ENCODE data around the gene GPR12. TPM values are rescaled to one million over a fixed set of nuclear protein-coding genes. Genes with fewer than 3 reads are reported as not detected.
A peak's percentile ranks its signal among the peaks of the same experiment; 100 is the strongest.

The GPR12 gene, protein sequence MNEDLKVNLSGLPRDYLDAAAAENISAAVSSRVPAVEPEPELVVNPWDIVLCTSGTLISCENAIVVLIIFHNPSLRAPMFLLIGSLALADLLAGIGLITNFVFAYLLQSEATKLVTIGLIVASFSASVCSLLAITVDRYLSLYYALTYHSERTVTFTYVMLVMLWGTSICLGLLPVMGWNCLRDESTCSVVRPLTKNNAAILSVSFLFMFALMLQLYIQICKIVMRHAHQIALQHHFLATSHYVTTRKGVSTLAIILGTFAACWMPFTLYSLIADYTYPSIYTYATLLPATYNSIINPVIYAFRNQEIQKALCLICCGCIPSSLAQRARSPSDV
- under 1 TPM in 1 of 2 experiments, not detected in 1; 0.08 TPM for total RNA-seq
- polyA plus RNA-seq = not detected
- 0 to 0.98 (median 0) reads per million in 6 experiments for total RNA-seq

DNA sequence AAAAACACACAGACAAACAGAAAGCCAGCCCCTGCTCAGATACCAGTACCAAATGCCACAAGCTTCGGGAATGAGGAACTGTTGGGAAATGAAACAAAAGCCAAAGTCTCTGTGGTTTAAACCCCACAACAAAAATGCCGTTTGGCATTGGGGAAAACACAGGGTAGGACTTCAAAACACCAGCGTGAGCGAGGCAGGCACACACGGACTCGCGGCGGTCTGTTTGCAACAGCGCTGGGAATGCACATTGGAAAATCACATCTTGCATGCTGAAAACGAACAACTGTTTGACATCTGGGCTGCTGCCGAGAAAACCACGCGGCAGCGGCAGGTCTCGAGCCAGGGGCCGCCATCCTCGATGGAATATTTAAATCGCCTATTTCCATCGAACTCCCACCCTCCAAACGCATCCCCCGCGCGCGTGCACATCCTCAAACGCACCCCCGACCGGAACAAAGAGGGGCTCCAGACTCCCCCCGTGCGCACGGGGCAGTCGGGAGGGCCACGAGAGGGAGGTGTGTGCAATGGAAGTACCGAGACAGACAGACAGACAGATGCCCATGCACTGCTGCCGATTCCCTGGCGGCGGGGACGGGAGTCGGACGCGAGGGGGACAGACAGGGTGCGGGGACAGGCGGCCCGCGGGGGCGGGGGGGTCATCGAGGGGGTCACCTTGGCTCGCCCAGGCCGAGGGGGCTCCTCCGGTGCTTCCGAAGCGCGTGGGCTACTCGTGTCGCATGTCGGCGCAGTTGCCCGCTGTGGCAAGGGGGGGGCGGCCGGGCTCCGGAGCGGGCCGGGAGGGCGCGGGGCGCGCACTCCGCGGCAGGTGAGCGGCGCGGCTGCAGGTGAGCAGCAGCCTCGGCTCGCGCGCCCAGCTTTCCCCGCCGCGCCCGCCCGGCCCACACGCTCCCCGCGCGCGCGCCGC lies at the start of gene GPR12:
Gene GPR12, minus strand, starts transcription at position 880 of the 925 bp plus-strand sequence. CDS start 959 bp downstream, outside the sequence.
- H3K36me3 Mint-ChIP-seq = peaks cover 0 to 4% (median 0%) of the 10 kb centered on the region in 3 donors
- H3K9me3 Mint-ChIP-seq = no peaks in the 10 kb centered on the region
- peak within 1 kb of the TSS; percentile 65 to 82 (median 79) for H3K4me3 Mint-ChIP-seq
- peaks cover 8 to 21% (median 15%) of the 10 kb centered on the region in 4 donors for H3K4me1 Mint-ChIP-seq
- no peak for DNase-seq
- POLR2A ChIA-PET = no interaction called here
- peak; percentile 30 to 50 for ATAC-seq
- peaks cover 42 to 73% (median 59%) of the 10 kb centered on the region in 5 donors for H3K27me3 Mint-ChIP-seq
- no peak within 1 kb of the TSS for H3K27ac Mint-ChIP-seq

GRCh38 chr13:26810095-26810494 lies 49.5 kb upstream of the GPR12 start:
- Mint-ChIP-seq H3K27me3 (peaks cover 16 to 40% (median 29%) of the 10 kb centered on the region in 5 donors), H3K9me3 (peaks cover 0 to 22% (median 5%) of the 10 kb centered on the region in 9 donors), H3K4me1 (no peaks in the 10 kb centered on the region), H3K36me3 (peaks cover 0 to 8% (median 1%) of the 10 kb centered on the region in 3 donors), H3K27ac (no peak overlapping the region), H3K4me3 (no peak overlapping the region)
- POLR2A ChIA-PET = no interaction called here
- DNase-seq (no peak), ATAC-seq (no peak)

GRCh38 chr13:26806891-26807290 lies 46.3 kb upstream of the GPR12 start:
- H3K4me1 Mint-ChIP-seq = no peaks in the 10 kb centered on the region
- H3K27me3 Mint-ChIP-seq = peaks cover 23 to 43% (median 37%) of the 10 kb centered on the region in 5 donors

DNA sequence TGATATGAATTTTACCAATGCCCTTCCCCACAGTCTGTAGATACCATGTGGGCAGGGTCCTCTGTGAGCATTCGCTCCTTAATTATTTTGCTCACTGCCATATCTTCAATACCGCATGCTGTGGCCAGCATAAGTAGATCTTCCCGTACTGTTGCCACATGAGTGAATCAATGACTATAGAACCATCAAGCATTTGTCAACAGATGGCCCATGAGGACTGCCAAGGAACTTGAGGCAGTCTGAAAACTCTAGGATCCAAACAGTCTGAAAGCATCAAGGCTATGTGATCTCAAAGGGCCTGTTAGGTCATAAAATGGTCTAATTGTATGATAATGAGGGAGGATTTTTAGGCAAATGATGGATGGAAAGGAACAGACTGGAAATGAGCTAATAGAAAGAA lies 27.4 kb upstream of the GPR12 start:
- Mint-ChIP-seq H3K4me1 (peaks cover 9 to 29% (median 25%) of the 10 kb centered on the region in 4 donors), H3K27ac (peak overlapping the region in 1 of 10 donors; percentile 11), H3K36me3 (no peaks in the 10 kb centered on the region), H3K9me3 (no peaks in the 10 kb centered on the region), H3K27me3 (peaks cover 0 to 12% (median 4%) of the 10 kb centered on the region in 5 donors), H3K4me3 (peak overlapping the region in 1 of 10 donors; percentile 2)
- no peak for DNase-seq
- POLR2A ChIA-PET = no interaction called here
- ATAC-seq = no peak

More at GRCh38 chr13:26806891-26807290, 46.3 kb upstream of the GPR12 start:
- H3K4me3 Mint-ChIP-seq = no peak overlapping the region
- peaks cover 0 to 43% (median 11%) of the 10 kb centered on the region in 9 donors for H3K9me3 Mint-ChIP-seq
- ATAC-seq (no peak), DNase-seq (no peak)
- POLR2A ChIA-PET = no interaction called here
- H3K36me3 Mint-ChIP-seq = peaks cover 0 to 21% (median 5%) of the 10 kb centered on the region in 3 donors
- H3K27ac Mint-ChIP-seq = no peak overlapping the region

GRCh38 chr13:26786651-26787295 lies 26.2 kb upstream of the GPR12 start:
- peak overlapping the region in 5 of 10 donors; percentile 14 to 93 (median 83) for H3K27ac Mint-ChIP-seq
- H3K27me3 Mint-ChIP-seq = peaks cover 0 to 8% (median 0%) of the 10 kb centered on the region in 5 donors
- DNase-seq (no peak), ATAC-seq (no peak)
- H3K4me1 Mint-ChIP-seq = peaks cover 9 to 29% (median 25%) of the 10 kb centered on the region in 4 donors
- peaks cover 0 to 8% (median 0%) of the 10 kb centered on the region in 9 donors for H3K9me3 Mint-ChIP-seq
- H3K4me3 Mint-ChIP-seq = peak overlapping the region; percentile 28 to 94 (median 89)
- POLR2A ChIA-PET = interaction anchor here (0.6 kb wide), 1 partner anchor 418 kb away, joined by 3 read pairs; no protein-coding TSS in a partner anchor
- H3K36me3 Mint-ChIP-seq = no peaks in the 10 kb centered on the region

- peaks cover 0 to 8% (median 0%) of the 10 kb centered on the region in 9 donors for H3K9me3 Mint-ChIP-seq
- H3K36me3 Mint-ChIP-seq = no peaks in the 10 kb centered on the region
- peaks cover 9 to 29% (median 25%) of the 10 kb centered on the region in 4 donors for H3K4me1 Mint-ChIP-seq
- peak overlapping the region; percentile 42 to 93 (median 86) for H3K27ac Mint-ChIP-seq
- ATAC-seq = peak; percentile 88
- peaks cover 0 to 5% (median 3%) of the 10 kb centered on the region in 5 donors for H3K27me3 Mint-ChIP-seq
- peak overlapping the region; percentile 82 to 94 (median 89) for H3K4me3 Mint-ChIP-seq
- peak; percentile 13 to 86 (median 66) for DNase-seq
- POLR2A ChIA-PET = interaction anchor here (1.2 kb wide), 1 partner anchor 75 kb away, joined by 3 read pairs; no protein-coding TSS in a partner anchor
These were observed 25.4 kb upstream of the GPR12 start for GRCh38 chr13:26785838-26786630.

DNA sequence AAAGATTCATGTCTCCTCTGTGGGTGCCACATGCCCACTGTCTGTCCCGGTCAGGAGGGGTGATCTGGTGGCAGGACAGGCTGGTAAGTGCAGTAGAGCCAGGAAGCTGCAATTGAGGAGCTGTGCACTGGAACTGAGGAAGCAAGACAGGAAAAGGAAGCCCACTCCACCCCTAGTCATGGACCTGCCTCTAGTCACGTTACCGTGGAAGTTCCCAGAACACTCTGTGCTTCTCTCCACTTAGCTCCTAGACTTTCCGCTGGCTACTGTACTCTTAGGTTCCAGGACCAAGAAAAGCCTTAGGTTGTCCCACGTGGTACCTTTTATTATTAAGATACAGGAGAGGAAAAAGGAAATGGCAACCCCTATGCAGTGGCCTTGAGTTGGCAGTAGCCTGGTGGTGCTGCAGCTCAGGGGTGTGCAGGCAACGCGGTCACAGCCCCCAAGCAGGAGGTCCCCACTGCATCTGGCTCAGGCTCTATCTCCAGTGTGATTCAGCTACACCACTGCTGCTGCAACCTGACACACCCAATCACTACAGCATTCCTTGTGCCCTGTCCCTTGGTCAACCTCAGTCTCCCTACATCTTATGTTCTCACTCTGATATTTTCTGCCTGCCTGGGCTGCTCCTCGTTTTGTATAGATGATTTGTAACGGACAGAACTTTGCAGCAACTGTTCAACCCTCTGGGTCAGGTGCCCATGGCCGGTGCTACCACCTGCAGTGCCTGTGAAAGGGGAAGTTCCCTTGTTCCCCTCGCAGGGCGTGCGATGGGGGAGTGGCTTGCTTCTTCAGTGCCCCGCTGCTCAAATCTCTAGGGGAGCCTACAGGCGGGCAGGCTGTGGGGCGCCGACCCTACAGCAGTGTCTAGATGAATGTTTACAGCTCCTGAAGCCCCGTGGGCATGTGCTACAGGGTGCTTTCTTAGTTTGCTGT lies 24.4 kb upstream of the GPR12 start:
- peak; percentile 62 to 77 for ATAC-seq
- peak in 6 of 10 donors; percentile 12 to 27 (median 18) for DNase-seq
- POLR2A ChIA-PET = interaction anchor here (1.2 kb wide), 1 partner anchor 74 kb away, joined by 3 read pairs; no protein-coding TSS in a partner anchor
- H3K27ac Mint-ChIP-seq = peak overlapping the region; percentile 42 to 93 (median 86)
- peak overlapping the region; percentile 82 to 94 (median 89) for H3K4me3 Mint-ChIP-seq
- H3K4me1 Mint-ChIP-seq = peaks cover 9 to 29% (median 25%) of the 10 kb centered on the region in 4 donors
- H3K36me3 Mint-ChIP-seq = no peaks in the 10 kb centered on the region
- H3K27me3 Mint-ChIP-seq = peaks cover 0 to 9% (median 6%) of the 10 kb centered on the region in 5 donors
- peaks cover 0 to 8% (median 0%) of the 10 kb centered on the region in 9 donors for H3K9me3 Mint-ChIP-seq

DNA sequence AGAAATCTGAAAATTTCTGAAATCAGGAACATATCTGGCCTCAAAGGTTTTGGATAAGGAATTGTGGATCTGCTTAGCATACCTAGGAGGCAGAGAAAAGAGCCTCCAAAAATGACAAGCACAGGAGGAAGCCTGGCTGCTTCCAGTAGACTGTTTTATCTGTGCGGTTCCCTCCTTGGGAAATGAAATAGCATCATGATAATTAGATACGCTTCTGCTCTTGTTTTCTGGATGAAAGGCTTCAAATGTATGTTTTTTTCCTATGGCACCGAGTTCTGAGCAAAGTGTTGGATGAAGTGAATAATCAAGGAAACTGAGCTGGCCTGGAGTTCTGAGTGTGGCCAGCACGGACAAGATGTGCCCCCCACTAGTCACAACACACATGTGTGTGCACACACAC lies 19.8 kb upstream of the GPR12 start:
- DNase-seq = no peak
- Mint-ChIP-seq H3K27me3 (peaks cover 0 to 9% (median 7%) of the 10 kb centered on the region in 5 donors), H3K4me1 (peaks cover 5 to 13% (median 11%) of the 10 kb centered on the region in 4 donors), H3K4me3 (no peak overlapping the region), H3K9me3 (peaks cover 0 to 8% (median 2%) of the 10 kb centered on the region in 9 donors), H3K27ac (no peak overlapping the region), H3K36me3 (no peaks in the 10 kb centered on the region)
- ATAC-seq = no peak
- POLR2A ChIA-PET = no interaction called here

- Mint-ChIP-seq H3K36me3 (no peaks in the 10 kb centered on the region), H3K27ac (no peak overlapping the region), H3K9me3 (peaks cover 0 to 8% (median 2%) of the 10 kb centered on the region in 9 donors), H3K4me1 (peaks cover 0 to 2% (median under 1%) of the 10 kb centered on the region in 4 donors), H3K27me3 (peaks cover 0 to 9% (median 7%) of the 10 kb centered on the region in 5 donors), H3K4me3 (no peak overlapping the region)
- DNase-seq (no peak), ATAC-seq (no peak)
- POLR2A ChIA-PET = no interaction called here
These were observed 18.7 kb upstream of the GPR12 start for GRCh38 chr13:26779321-26779720.

- Mint-ChIP-seq H3K4me1 (no peaks in the 10 kb centered on the region), H3K27ac (no peak overlapping the region), H3K27me3 (peaks cover 0 to 5% (median 2%) of the 10 kb centered on the region in 5 donors), H3K9me3 (peaks cover 0 to 3% (median 0%) of the 10 kb centered on the region in 9 donors), H3K36me3 (no peaks in the 10 kb centered on the region), H3K4me3 (no peak overlapping the region)
- POLR2A ChIA-PET = no interaction called here
- no peak for ATAC-seq
- no peak for DNase-seq
These were observed 11.9 kb upstream of the GPR12 start for GRCh38 chr13:26772531-26772930.

All from naive thymus-derived CD8-positive, alpha-beta T cell (primary cell).